Osteoblast (primary cell): ENCODE results near the gene SLC45A1. TPM values are rescaled to one million over a fixed set of nuclear protein-coding genes. Genes with fewer than 3 reads are reported as not detected.
A peak's percentile ranks its signal among the peaks of the same experiment; 100 is the strongest.

Source experiments
- DNase-seq: peaks from one replicate; pipeline ENCODE4 v3.0.0; 2011; ENCODE audit warnings: low spot score, mixed read lengths; ENCODE audit not compliant: insufficient read length; ENCODE audit errors: missing footprints
- H2AFZ ChIP-seq: 2 replicates; pipeline ENCODE4 v1.6.0; 2011; ENCODE audit warnings: mild to moderate bottlenecking, low read length
- H3K27ac ChIP-seq: 2 replicates; pipeline ENCODE4 v1.5.1; 2011; ENCODE audit warnings: mild to moderate bottlenecking, low read depth, low read length, moderate library complexity
- H3K27me3 ChIP-seq: 2 replicates; pipeline ENCODE4 v1.6.0; 2012; ENCODE audit warnings: mild to moderate bottlenecking, control low read depth, inconsistent platforms, low read length, moderate library complexity; ENCODE audit not compliant: insufficient read depth
- H3K36me3 ChIP-seq: 2 replicates; pipeline ENCODE4 v1.5.1; 2011; ENCODE audit warnings: mild to moderate bottlenecking, low read length, control low read depth, moderate library complexity; ENCODE audit not compliant: insufficient read depth
- H3K4me1 ChIP-seq: 2 replicates; pipeline ENCODE4 v1.5.1; 2011; ENCODE audit warnings: mild to moderate bottlenecking, low read length, control low read depth, moderate library complexity; ENCODE audit not compliant: insufficient read depth
- H3K4me2 ChIP-seq: 2 replicates; pipeline ENCODE4 v1.6.0; 2011; ENCODE audit warnings: mild to moderate bottlenecking, low read length; ENCODE audit not compliant: insufficient read depth
- H3K4me3 ChIP-seq: fragments of 200-600 bp; sonication (generic); 3 replicates; pipeline ENCODE4 v1.5.1; 2012; ENCODE audit warnings: mild to moderate bottlenecking, low read length, inconsistent platforms; ENCODE audit not compliant: insufficient read depth
- H3K79me2 ChIP-seq: 2 replicates; pipeline ENCODE4 v1.6.0; 2012; ENCODE audit warnings: mild to moderate bottlenecking, low read length, control low read depth, inconsistent platforms; ENCODE audit not compliant: insufficient read depth
- H3K9me3 ChIP-seq: 2 replicates; pipeline ENCODE4 v1.5.1; 2011; ENCODE audit warnings: low read depth, low read length, control low read depth
- H4K20me1 ChIP-seq: 2 replicates; pipeline ENCODE4 v1.6.0; 2012; ENCODE audit warnings: mild to moderate bottlenecking, low read length, control low read depth; ENCODE audit not compliant: insufficient read depth
- CTCF ChIP-seq: IDR thresholded peaks from 2 replicates; pipeline ENCODE4 v1.5.1; 2011; ENCODE audit warnings: mild to moderate bottlenecking, low read depth, low read length, moderate library complexity; ENCODE audit errors: extremely low read depth
- total RNA-seq: library from RNA; depleted of rRNA; stranded (reverse); fragments of >200 nt; gene quantifications from 2 replicates; pipeline ENCODE4 v1.2.3, GENCODE V29; 2012

The SLC45A1 gene
- total RNA-seq, 1 donor, result 1.8 TPM

GRCh38 chr1:8382608-8383505, 64.9 kb downstream of the SLC45A1 start:
- Histone ChIP-seq H3K9me3 (no peaks in the 10 kb centered on the region), H3K27me3 (no peaks in the 10 kb centered on the region), H3K4me1 (no peaks in the 10 kb centered on the region), H3K4me2 (no peak overlapping the region), H3K27ac (no peak overlapping the region), H4K20me1 (peaks cover 26% of the 10 kb centered on the region), H3K36me3 (peaks cover 23% of the 10 kb centered on the region), H3K4me3 (no peak overlapping the region), H2AFZ (no peak overlapping the region), H3K79me2 (peaks cover 93% of the 10 kb centered on the region)
- no peak for TF ChIP-seq CTCF
- no peak for DNase-seq

GRCh38 chr1:8384088-8384487, 66.2 kb downstream of the SLC45A1 start:
- DNase-seq, result no peak
- H3K27me3 ChIP-seq, result no peaks in the 10 kb centered on the region
- H4K20me1 ChIP-seq, result peaks cover 26% of the 10 kb centered on the region
- H3K4me3 ChIP-seq, result no peak overlapping the region
- peak overlapping the region; percentile 34 for H3K27ac ChIP-seq
- H3K36me3 ChIP-seq, result peaks cover 28% of the 10 kb centered on the region
- no peaks in the 10 kb centered on the region for H3K4me1 ChIP-seq
- no peaks in the 10 kb centered on the region for H3K9me3 ChIP-seq
- no peak overlapping the region for H3K4me2 ChIP-seq
- H3K79me2 ChIP-seq, result peaks cover 91% of the 10 kb centered on the region
- no peak overlapping the region for H2AFZ ChIP-seq
- TF ChIP-seq CTCF, result no peak

GRCh38 chr1:8384577-8384976, 66.7 kb downstream of the SLC45A1 start:
- Histone ChIP-seq H3K27ac (peak overlapping the region; percentile 34), H3K27me3 (no peaks in the 10 kb centered on the region), H2AFZ (no peak overlapping the region), H3K79me2 (peaks cover 91% of the 10 kb centered on the region), H3K4me3 (no peak overlapping the region), H3K36me3 (peaks cover 31% of the 10 kb centered on the region), H3K9me3 (no peaks in the 10 kb centered on the region), H4K20me1 (peaks cover 26% of the 10 kb centered on the region), H3K4me1 (no peaks in the 10 kb centered on the region), H3K4me2 (no peak overlapping the region)
- no peak for TF ChIP-seq CTCF
- DNase-seq, result no peak

GRCh38 chr1:8386247-8386646, 68.3 kb downstream of the SLC45A1 start:
- H3K27ac ChIP-seq, result peak overlapping the region; percentile 13
- no peaks in the 10 kb centered on the region for H3K9me3 ChIP-seq
- no peak for DNase-seq
- H3K4me2 ChIP-seq, result no peak overlapping the region
- peaks cover 35% of the 10 kb centered on the region for H3K36me3 ChIP-seq
- peaks cover 17% of the 10 kb centered on the region for H4K20me1 ChIP-seq
- H2AFZ ChIP-seq, result no peak overlapping the region
- H3K27me3 ChIP-seq, result no peaks in the 10 kb centered on the region
- H3K4me3 ChIP-seq, result no peak overlapping the region
- H3K79me2 ChIP-seq, result peaks cover 91% of the 10 kb centered on the region
- no peaks in the 10 kb centered on the region for H3K4me1 ChIP-seq
- TF ChIP-seq CTCF, result no peak
